WTC11 (cell line): ENCODE results near the gene TMPRSS2. TPM values are rescaled to one million over a fixed set of nuclear protein-coding genes. Genes with fewer than 3 reads are reported as not detected.

Source experiments
- ATAC-seq: fragments of 200-7000 bp; cut with Tn5 transposase; 2 replicates; pipeline ENCODE4 v1.10.0; 2021; ENCODE audit warnings: mild to moderate bottlenecking, moderate library complexity
- CTCF ChIA-PET: fragments of 300-600 bp; sonication (Branson Sonifier 250); formaldehyde crosslinking; loops from one replicate; lab custom pipeline; 2021; ENCODE audit warnings: antibody characterized with exemption; lab: Charles Lee
- POLR2A ChIA-PET: fragments of 350-600 bp; sonication (Branson Sonifier 250); formaldehyde crosslinking; loops from one replicate; lab custom pipeline; 2021; ENCODE audit warnings: antibody characterized with exemption; lab: Charles Lee
- DNase-seq: peaks from one replicate; pipeline ENCODE4 v3.0.0; 2021; ENCODE audit warnings: low spot score
- H3K27ac Mint-ChIP-seq: 2 replicates; pipeline ENCODE4 v1.8.0; 2021; ENCODE audit warnings: mixed read lengths
- H3K27me3 Mint-ChIP-seq: 2 replicates; pipeline ENCODE4 v1.8.0; 2021; ENCODE audit warnings: low read depth, mild to moderate bottlenecking, moderate library complexity, mixed read lengths
- H3K36me3 Mint-ChIP-seq: 2 replicates; pipeline ENCODE4 v1.8.0; 2021; ENCODE audit warnings: mixed read lengths
- H3K4me1 Mint-ChIP-seq: 2 replicates; pipeline ENCODE4 v1.8.0; 2022; ENCODE audit warnings: mixed read lengths
- H3K4me3 Mint-ChIP-seq: 2 replicates; pipeline ENCODE4 v1.8.0; 2021; ENCODE audit warnings: mild to moderate bottlenecking, moderate library complexity, mixed read lengths
- H3K9me3 Mint-ChIP-seq: 2 replicates; pipeline ENCODE4 v1.8.0; 2021; ENCODE audit warnings: mixed read lengths
- ATF1 ChIP-seq: sonication (generic); formaldehyde crosslinking; IDR thresholded peaks from 2 replicates; pipeline ENCODE4 v1.8.1; 2023; ENCODE audit warnings: mild to moderate bottlenecking, moderate library complexity, missing genetic modification reagents
- E2F4 ChIP-seq: sonication (generic); formaldehyde crosslinking; IDR thresholded peaks from 2 replicates; pipeline ENCODE4 v1.8.1; 2022; ENCODE audit warnings: low read depth, mild to moderate bottlenecking, moderate library complexity, missing genetic modification reagents, borderline replicate concordance
- ELF4 ChIP-seq: sonication (generic); formaldehyde crosslinking; IDR thresholded peaks from 2 replicates; pipeline ENCODE4 v1.8.1; 2022; ENCODE audit warnings: low read depth, mild to moderate bottlenecking, moderate library complexity, missing genetic modification reagents
- ERG ChIP-seq: fragments of 250-450 bp; sonication (Bioruptor Pico); IDR thresholded peaks from 2 replicates; pipeline ENCODE4 v1.8.0; 2021; ENCODE audit warnings: mild to moderate bottlenecking
- GRHL2 ChIP-seq: fragments of 250-450 bp; sonication (Bioruptor Pico); IDR thresholded peaks from 2 replicates; pipeline ENCODE4 v1.8.0; 2022; ENCODE audit warnings: mild to moderate bottlenecking, moderate library complexity; ENCODE audit not compliant: insufficient replicate concordance, severe bottlenecking
- KAT7 ChIP-seq: sonication (generic); formaldehyde crosslinking; IDR thresholded peaks from 2 replicates; pipeline ENCODE4 v1.8.1; 2023; ENCODE audit warnings: missing genetic modification reagents, mild to moderate bottlenecking, borderline replicate concordance
- MXD4 ChIP-seq: fragments of 250-450 bp; sonication (Bioruptor Pico); IDR thresholded peaks from 2 replicates; pipeline ENCODE4 v1.8.0; 2021; ENCODE audit warnings: mild to moderate bottlenecking, moderate library complexity, borderline replicate concordance
- NFE2L1 ChIP-seq: sonication (generic); formaldehyde crosslinking; IDR thresholded peaks from 2 replicates; pipeline ENCODE4 v1.8.1; 2023; ENCODE audit warnings: missing genetic modification reagents
- NR1H2 ChIP-seq: sonication (generic); formaldehyde crosslinking; IDR thresholded peaks from 2 replicates; pipeline ENCODE4 v1.9.0; 2021; ENCODE audit warnings: mild to moderate bottlenecking, moderate library complexity, missing genetic modification reagents
- ZNF121 ChIP-seq: sonication (generic); formaldehyde crosslinking; IDR thresholded peaks from 2 replicates; pipeline ENCODE4 v1.8.0; 2023; ENCODE audit warnings: missing genetic modification reagents
- ZNF671 ChIP-seq: fragments of 250-450 bp; sonication (Bioruptor Pico); IDR thresholded peaks from 2 replicates; pipeline ENCODE4 v1.8.0; 2021; ENCODE audit warnings: mild to moderate bottlenecking
- total RNA-seq: library from RNA; stranded (reverse); gene quantifications from 3 replicates; pipeline ENCODE4 v1.2.3, GENCODE V29; 2021
- TF ChIP-seq, protein P1 (sequence below): fragments of 250-450 bp; sonication (Bioruptor Pico); IDR thresholded peaks from 2 replicates; pipeline ENCODE4 v1.9.0; 2021; ENCODE audit warnings: mild to moderate bottlenecking, borderline replicate concordance
- TF ChIP-seq, protein P2 (sequence below): sonication (generic); formaldehyde crosslinking; IDR thresholded peaks from 2 replicates; pipeline ENCODE4 v1.8.0; 2022; ENCODE audit warnings: mild to moderate bottlenecking, missing genetic modification reagents
- TF ChIP-seq, protein P3 (sequence below): sonication (generic); formaldehyde crosslinking; IDR thresholded peaks from 2 replicates; pipeline ENCODE4 v1.8.1; 2023; ENCODE audit warnings: mild to moderate bottlenecking, missing genetic modification reagents
- TF ChIP-seq, protein P4 (sequence below): sonication (generic); formaldehyde crosslinking; IDR thresholded peaks from 2 replicates; pipeline ENCODE4 v1.8.1; 2022; ENCODE audit warnings: missing genetic modification reagents, borderline replicate concordance
- TF ChIP-seq, protein P5 (sequence below): sonication (generic); formaldehyde crosslinking; IDR thresholded peaks from 2 replicates; pipeline ENCODE4 v1.8.1; 2023; ENCODE audit warnings: mild to moderate bottlenecking, moderate library complexity, missing genetic modification reagents

The TMPRSS2 gene
- total RNA-seq, 1 experiment from 2014 or later, result 8.5 TPM

DNA sequence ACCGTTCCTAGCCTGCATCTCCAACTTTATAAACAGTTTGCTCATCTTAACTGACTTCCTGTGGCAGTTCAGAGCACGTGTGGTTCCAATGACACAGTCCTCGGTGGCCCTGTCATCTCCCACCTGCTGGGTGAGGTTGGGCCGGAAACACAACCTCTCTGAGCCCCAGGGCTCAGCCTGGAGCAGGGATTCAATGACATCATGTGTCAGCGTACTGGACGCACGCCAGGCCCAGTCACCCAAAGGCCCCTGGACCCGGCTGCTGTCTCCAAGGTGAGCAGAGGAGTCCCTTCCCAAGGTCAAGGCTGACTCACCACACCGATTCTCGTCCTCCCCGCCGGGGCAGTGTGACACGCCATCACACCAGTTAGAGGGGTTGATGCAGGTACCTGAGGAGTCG, 19.9 kb downstream of the TMPRSS2 start:
- DNase-seq, result no peak
- ChIA-PET CTCF (no interaction called here), POLR2A (no interaction called here)
- H3K9me3 Mint-ChIP-seq, result no peaks in the 10 kb centered on the region
- H3K27ac Mint-ChIP-seq, result no peak overlapping the region
- no peak for TF ChIP-seq KAT7 (CRISPR knock-in tag)
- TF ChIP-seq, protein P1, sequence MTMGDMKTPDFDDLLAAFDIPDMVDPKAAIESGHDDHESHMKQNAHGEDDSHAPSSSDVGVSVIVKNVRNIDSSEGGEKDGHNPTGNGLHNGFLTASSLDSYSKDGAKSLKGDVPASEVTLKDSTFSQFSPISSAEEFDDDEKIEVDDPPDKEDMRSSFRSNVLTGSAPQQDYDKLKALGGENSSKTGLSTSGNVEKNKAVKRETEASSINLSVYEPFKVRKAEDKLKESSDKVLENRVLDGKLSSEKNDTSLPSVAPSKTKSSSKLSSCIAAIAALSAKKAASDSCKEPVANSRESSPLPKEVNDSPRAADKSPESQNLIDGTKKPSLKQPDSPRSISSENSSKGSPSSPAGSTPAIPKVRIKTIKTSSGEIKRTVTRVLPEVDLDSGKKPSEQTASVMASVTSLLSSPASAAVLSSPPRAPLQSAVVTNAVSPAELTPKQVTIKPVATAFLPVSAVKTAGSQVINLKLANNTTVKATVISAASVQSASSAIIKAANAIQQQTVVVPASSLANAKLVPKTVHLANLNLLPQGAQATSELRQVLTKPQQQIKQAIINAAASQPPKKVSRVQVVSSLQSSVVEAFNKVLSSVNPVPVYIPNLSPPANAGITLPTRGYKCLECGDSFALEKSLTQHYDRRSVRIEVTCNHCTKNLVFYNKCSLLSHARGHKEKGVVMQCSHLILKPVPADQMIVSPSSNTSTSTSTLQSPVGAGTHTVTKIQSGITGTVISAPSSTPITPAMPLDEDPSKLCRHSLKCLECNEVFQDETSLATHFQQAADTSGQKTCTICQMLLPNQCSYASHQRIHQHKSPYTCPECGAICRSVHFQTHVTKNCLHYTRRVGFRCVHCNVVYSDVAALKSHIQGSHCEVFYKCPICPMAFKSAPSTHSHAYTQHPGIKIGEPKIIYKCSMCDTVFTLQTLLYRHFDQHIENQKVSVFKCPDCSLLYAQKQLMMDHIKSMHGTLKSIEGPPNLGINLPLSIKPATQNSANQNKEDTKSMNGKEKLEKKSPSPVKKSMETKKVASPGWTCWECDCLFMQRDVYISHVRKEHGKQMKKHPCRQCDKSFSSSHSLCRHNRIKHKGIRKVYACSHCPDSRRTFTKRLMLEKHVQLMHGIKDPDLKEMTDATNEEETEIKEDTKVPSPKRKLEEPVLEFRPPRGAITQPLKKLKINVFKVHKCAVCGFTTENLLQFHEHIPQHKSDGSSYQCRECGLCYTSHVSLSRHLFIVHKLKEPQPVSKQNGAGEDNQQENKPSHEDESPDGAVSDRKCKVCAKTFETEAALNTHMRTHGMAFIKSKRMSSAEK (CRISPR knock-in tag), result no peak
- TF ChIP-seq GRHL2 (CRISPR knock-in tag), result no peak
- TF ChIP-seq E2F4 (CRISPR knock-in tag), result no peak
- no peak for TF ChIP-seq NFE2L1
- TF ChIP-seq MXD4 (CRISPR knock-in tag), result no peak
- TF ChIP-seq, protein P2, sequence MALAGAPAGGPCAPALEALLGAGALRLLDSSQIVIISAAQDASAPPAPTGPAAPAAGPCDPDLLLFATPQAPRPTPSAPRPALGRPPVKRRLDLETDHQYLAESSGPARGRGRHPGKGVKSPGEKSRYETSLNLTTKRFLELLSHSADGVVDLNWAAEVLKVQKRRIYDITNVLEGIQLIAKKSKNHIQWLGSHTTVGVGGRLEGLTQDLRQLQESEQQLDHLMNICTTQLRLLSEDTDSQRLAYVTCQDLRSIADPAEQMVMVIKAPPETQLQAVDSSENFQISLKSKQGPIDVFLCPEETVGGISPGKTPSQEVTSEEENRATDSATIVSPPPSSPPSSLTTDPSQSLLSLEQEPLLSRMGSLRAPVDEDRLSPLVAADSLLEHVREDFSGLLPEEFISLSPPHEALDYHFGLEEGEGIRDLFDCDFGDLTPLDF (CRISPR knock-in tag), result no peak
- TF ChIP-seq ZNF121 (CRISPR knock-in tag), result no peak
- TF ChIP-seq, protein P3, sequence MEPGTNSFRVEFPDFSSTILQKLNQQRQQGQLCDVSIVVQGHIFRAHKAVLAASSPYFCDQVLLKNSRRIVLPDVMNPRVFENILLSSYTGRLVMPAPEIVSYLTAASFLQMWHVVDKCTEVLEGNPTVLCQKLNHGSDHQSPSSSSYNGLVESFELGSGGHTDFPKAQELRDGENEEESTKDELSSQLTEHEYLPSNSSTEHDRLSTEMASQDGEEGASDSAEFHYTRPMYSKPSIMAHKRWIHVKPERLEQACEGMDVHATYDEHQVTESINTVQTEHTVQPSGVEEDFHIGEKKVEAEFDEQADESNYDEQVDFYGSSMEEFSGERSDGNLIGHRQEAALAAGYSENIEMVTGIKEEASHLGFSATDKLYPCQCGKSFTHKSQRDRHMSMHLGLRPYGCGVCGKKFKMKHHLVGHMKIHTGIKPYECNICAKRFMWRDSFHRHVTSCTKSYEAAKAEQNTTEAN (CRISPR knock-in tag), result no peak
- no peak for TF ChIP-seq ERG (CRISPR knock-in tag)
- no peak for TF ChIP-seq NR1H2 (CRISPR knock-in tag)
- no peak for TF ChIP-seq ZNF671
- peaks cover 9% of the 10 kb centered on the region; the same call in 1 of the 2 replicates for H3K4me1 Mint-ChIP-seq
- peaks cover 7% of the 10 kb centered on the region; the same call in 1 of the 2 replicates for H3K36me3 Mint-ChIP-seq
- H3K4me3 Mint-ChIP-seq, result no peak overlapping the region
- ATAC-seq, result no peak
- no peaks in the 10 kb centered on the region for H3K27me3 Mint-ChIP-seq

GRCh38 chr21:41487082-41487481, 20.9 kb downstream of the TMPRSS2 start:
- no peak for ATAC-seq

More at GRCh38 chr21:41487082-41487481, 20.9 kb downstream of the TMPRSS2 start:
- Mint-ChIP-seq H3K36me3 (peaks cover 7% of the 10 kb centered on the region; the same call in 1 of the 2 replicates), H3K9me3 (no peaks in the 10 kb centered on the region), H3K4me3 (no peak overlapping the region), H3K27me3 (no peaks in the 10 kb centered on the region), H3K27ac (no peak overlapping the region), H3K4me1 (peaks cover 9% of the 10 kb centered on the region; the same call in 1 of the 2 replicates)
- no peak for DNase-seq
- CTCF ChIA-PET, result no interaction called here
- TF ChIP-seq, protein P4, sequence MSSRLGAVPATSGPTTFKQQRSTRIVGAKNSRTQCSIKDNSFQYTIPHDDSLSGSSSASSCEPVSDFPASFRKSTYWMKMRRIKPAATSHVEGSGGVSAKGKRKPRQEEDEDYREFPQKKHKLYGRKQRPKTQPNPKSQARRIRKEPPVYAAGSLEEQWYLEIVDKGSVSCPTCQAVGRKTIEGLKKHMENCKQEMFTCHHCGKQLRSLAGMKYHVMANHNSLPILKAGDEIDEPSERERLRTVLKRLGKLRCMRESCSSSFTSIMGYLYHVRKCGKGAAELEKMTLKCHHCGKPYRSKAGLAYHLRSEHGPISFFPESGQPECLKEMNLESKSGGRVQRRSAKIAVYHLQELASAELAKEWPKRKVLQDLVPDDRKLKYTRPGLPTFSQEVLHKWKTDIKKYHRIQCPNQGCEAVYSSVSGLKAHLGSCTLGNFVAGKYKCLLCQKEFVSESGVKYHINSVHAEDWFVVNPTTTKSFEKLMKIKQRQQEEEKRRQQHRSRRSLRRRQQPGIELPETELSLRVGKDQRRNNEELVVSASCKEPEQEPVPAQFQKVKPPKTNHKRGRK (CRISPR knock-in tag), result no peak
- TF ChIP-seq ATF1 (CRISPR knock-in tag) (no peak), ELF4 (no peak), ZNF671 (no peak), ZNF121 (CRISPR knock-in tag) (no peak)
- TF ChIP-seq, protein P5, sequence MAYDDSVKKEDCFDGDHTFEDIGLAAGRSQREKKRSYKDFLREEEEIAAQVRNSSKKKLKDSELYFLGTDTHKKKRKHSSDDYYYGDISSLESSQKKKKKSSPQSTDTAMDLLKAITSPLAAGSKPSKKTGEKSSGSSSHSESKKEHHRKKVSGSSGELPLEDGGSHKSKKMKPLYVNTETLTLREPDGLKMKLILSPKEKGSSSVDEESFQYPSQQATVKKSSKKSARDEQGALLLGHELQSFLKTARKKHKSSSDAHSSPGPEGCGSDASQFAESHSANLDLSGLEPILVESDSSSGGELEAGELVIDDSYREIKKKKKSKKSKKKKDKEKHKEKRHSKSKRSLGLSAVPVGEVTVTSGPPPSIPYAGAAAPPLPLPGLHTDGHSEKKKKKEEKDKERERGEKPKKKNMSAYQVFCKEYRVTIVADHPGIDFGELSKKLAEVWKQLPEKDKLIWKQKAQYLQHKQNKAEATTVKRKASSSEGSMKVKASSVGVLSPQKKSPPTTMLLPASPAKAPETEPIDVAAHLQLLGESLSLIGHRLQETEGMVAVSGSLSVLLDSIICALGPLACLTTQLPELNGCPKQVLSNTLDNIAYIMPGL (CRISPR knock-in tag), result no peak
- POLR2A ChIA-PET, result no interaction called here
